Measurements from ENCODE around the gene NFKB2. TPM values are rescaled to one million over a fixed set of nuclear protein-coding genes. Genes with fewer than 3 reads are reported as not detected.

The NFKB2 gene
- polyA plus RNA-seq, result 42.8 TPM

GRCh38 chr10:102395400-102396316 is at the start of gene NFKB2:
Gene NFKB2 (plus strand): TSS chr10:102395705. CDS start chr10:102395960, 255 bp downstream.
- peaks cover 8 to 32% (median 30%) of the 10 kb centered on the region in 3 donors for H3K4me1 Mint-ChIP-seq
- H3K9me3 Mint-ChIP-seq, result no peaks in the 10 kb centered on the region
- H3K27ac Mint-ChIP-seq, result peak within 1 kb of the TSS; percentile 100
- no peaks in the 10 kb centered on the region for H3K27me3 Mint-ChIP-seq
- peak within 1 kb of the TSS; percentile 98 for H3K4me3 Mint-ChIP-seq
- peaks cover 5% of the 10 kb centered on the region for H3K36me3 Mint-ChIP-seq

DNA sequence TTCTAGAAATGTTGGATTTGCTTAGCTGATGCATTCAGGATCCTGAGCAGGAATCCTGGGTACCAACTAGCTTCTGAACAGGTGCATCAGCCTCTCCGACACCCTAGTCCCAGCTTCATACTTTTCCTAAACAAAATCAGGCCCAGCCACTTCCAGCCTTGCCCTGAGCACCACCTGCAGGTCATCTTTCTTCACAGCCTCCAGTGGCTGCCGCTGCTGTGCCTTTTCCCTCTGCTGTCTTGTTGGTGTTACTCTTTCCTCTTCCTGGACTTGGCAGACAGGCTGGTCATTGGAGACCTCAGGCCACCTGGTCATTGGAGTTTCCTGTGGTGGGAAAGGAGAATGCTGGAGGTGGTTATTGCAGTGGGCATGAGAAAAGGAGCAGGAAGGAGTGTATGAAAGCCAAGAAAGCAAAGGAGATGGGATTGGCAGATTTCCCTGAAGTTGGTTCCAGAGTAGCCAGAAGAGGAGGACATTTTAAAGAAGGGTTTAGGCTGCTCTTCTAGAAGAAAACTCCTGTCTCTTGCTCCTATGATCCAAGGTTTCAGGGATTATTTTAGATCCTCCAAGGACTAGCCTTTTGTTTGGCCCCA is 48.2 kb upstream of the NFKB2 start:
- H3K27me3 Mint-ChIP-seq, result no peaks in the 10 kb centered on the region
- no peaks in the 10 kb centered on the region for H3K9me3 Mint-ChIP-seq
- no peaks in the 10 kb centered on the region for H3K36me3 Mint-ChIP-seq
- no peak overlapping the region for H3K4me3 Mint-ChIP-seq
- no peak overlapping the region for H3K27ac Mint-ChIP-seq
- H3K4me1 Mint-ChIP-seq, result peaks cover 0 to 7% (median 3%) of the 10 kb centered on the region in 3 donors

DNA sequence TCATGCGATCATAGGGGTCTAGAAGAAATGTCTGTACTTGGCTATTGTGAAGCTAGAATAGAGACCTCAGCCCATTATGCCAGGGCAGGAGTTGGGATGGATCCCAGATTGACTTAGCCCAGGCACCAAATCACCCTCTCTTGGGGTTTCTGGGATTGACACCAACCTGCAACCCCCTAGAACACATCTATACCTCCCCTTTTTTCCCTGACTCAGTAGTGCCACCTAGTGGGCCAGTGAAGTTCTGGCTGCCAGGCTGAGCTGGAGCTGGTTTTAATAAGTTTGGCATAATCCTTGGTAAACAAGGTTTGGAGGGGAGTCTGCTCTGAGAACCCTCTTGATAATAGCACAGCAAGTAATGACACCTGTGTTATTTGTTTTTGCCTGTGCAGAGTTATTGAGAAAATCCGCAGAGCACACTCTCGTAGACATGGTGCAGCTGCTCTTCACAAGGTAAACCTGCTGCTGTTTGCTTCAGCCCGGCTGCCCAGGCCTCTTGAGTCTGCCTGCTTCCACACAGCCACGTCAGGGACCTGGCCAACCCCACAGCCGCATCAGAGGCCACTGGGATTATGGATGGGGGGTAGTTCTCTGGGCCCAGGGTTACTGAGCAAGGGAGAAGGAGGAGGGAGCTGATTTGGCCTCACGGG is 43.3 kb upstream of the NFKB2 start:
- Mint-ChIP-seq H3K4me1 (peaks cover 0 to 7% (median 2%) of the 10 kb centered on the region in 3 donors), H3K4me3 (no peak overlapping the region), H3K9me3 (no peaks in the 10 kb centered on the region), H3K27ac (no peak overlapping the region), H3K27me3 (no peaks in the 10 kb centered on the region), H3K36me3 (peaks cover 1% of the 10 kb centered on the region)

DNA sequence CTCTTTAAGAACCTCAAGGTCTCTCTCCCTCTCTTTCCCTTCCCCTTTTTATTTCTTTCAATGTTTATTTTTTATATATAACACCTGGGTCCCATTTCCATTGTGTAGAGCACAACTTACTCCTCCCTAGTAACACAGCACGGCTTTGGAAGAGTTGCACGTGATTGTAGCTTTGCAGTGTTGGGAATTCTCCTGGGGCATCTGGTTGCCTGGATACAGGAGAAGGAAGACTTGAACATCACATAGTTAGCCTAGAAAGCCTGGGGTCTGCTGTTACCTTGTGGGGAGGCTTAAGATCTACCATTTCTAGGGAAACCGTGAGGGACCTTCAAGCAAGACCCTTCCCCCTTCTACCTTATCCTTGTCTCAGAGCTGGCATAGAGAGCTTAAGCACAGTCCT is 41.1 kb upstream of the NFKB2 start:
- no peaks in the 10 kb centered on the region for H3K9me3 Mint-ChIP-seq
- H3K4me1 Mint-ChIP-seq, result peaks cover 0 to 3% (median 2%) of the 10 kb centered on the region in 3 donors
- H3K4me3 Mint-ChIP-seq, result no peak overlapping the region
- H3K36me3 Mint-ChIP-seq, result peaks cover 1% of the 10 kb centered on the region
- H3K27me3 Mint-ChIP-seq, result no peaks in the 10 kb centered on the region
- peak overlapping the region in 1 of 3 donors; percentile 39 for H3K27ac Mint-ChIP-seq

DNA sequence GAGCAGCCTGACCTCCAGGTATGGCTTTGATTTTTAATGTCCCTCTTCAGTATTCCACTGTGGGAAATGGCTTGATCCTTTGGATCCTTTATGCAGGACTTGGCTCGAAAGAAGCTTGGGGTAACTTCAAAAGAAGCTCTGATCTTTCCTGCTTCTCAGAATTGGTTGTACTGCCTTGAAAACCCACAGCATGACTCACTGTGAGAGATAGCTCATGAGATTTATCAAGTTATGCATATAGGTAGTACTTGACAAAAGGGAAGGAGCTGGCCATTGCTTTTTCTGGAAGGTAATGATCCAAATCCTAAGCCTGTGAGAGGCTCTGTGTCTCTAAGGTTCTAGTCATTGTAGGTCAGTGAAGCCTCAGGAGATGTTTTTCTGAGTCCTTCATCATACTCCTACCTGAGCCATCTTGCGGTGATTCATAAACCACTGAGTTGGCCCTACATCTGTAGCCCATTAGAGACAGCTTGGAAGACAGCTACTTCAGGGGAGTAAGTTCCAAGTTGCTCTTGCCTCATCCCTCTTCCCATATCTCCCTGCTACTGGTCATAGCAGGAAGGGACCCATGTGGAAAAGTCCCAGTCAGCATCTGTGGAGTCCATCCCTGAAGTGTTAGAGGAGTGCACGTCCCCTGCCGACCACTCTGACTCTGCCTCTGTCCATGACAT is 36.7 kb upstream of the NFKB2 start:
- H3K4me3 Mint-ChIP-seq, result no peak overlapping the region

GRCh38 chr10:102367441-102367840 is 28.1 kb upstream of the NFKB2 start:
- Mint-ChIP-seq H3K4me1 (no peaks in the 10 kb centered on the region), H3K4me3 (no peak overlapping the region), H3K9me3 (no peaks in the 10 kb centered on the region), H3K36me3 (peaks cover 29% of the 10 kb centered on the region), H3K27me3 (no peaks in the 10 kb centered on the region), H3K27ac (no peak overlapping the region)

More for the DNA sequence above, 36.7 kb upstream of the NFKB2 start:
- Mint-ChIP-seq H3K36me3 (peaks cover 12% of the 10 kb centered on the region), H3K9me3 (no peaks in the 10 kb centered on the region), H3K27ac (no peak overlapping the region), H3K4me1 (peaks cover 1 to 4% (median 2%) of the 10 kb centered on the region in 3 donors), H3K27me3 (no peaks in the 10 kb centered on the region)

- Mint-ChIP-seq H3K27ac (no peak overlapping the region), H3K36me3 (peaks cover 26% of the 10 kb centered on the region), H3K27me3 (no peaks in the 10 kb centered on the region), H3K4me3 (no peak overlapping the region), H3K9me3 (no peaks in the 10 kb centered on the region), H3K4me1 (no peaks in the 10 kb centered on the region)
Observed at GRCh38 chr10:102368077-102368476, 27.4 kb upstream of the NFKB2 start.

- Mint-ChIP-seq H3K27me3 (no peaks in the 10 kb centered on the region), H3K36me3 (peaks cover 21% of the 10 kb centered on the region), H3K4me3 (no peak overlapping the region), H3K27ac (no peak overlapping the region), H3K4me1 (no peaks in the 10 kb centered on the region), H3K9me3 (no peaks in the 10 kb centered on the region)
Observed at GRCh38 chr10:102371295-102371694, 24.2 kb upstream of the NFKB2 start.

GRCh38 chr10:102375250-102375649 is 20.3 kb upstream of the NFKB2 start:
- no peaks in the 10 kb centered on the region for H3K4me1 Mint-ChIP-seq

GRCh38 chr10:102375867-102376266 is 19.6 kb upstream of the NFKB2 start:
- Mint-ChIP-seq H3K4me3 (no peak overlapping the region), H3K36me3 (peaks cover 5% of the 10 kb centered on the region), H3K4me1 (no peaks in the 10 kb centered on the region), H3K9me3 (no peaks in the 10 kb centered on the region), H3K27ac (no peak overlapping the region), H3K27me3 (no peaks in the 10 kb centered on the region)

More at GRCh38 chr10:102375250-102375649, 20.3 kb upstream of the NFKB2 start:
- no peaks in the 10 kb centered on the region for H3K9me3 Mint-ChIP-seq
- no peaks in the 10 kb centered on the region for H3K27me3 Mint-ChIP-seq
- H3K36me3 Mint-ChIP-seq, result peaks cover 9% of the 10 kb centered on the region
- no peak overlapping the region for H3K4me3 Mint-ChIP-seq
- H3K27ac Mint-ChIP-seq, result no peak overlapping the region

- no peak overlapping the region for H3K4me3 Mint-ChIP-seq
- H3K4me1 Mint-ChIP-seq, result no peaks in the 10 kb centered on the region
- H3K27me3 Mint-ChIP-seq, result no peaks in the 10 kb centered on the region
- peaks cover 4% of the 10 kb centered on the region for H3K36me3 Mint-ChIP-seq
- H3K27ac Mint-ChIP-seq, result peak overlapping the region in 1 of 3 donors; percentile 39
- H3K9me3 Mint-ChIP-seq, result no peaks in the 10 kb centered on the region
Observed at GRCh38 chr10:102376901-102377300, 18.6 kb upstream of the NFKB2 start.

GRCh38 chr10:102379383-102379782 is 16.1 kb upstream of the NFKB2 start:
- Mint-ChIP-seq H3K4me3 (no peak overlapping the region), H3K36me3 (peaks cover 4% of the 10 kb centered on the region), H3K4me1 (peaks cover 0 to 6% (median 4%) of the 10 kb centered on the region in 3 donors), H3K27me3 (no peaks in the 10 kb centered on the region), H3K27ac (peak overlapping the region in 1 of 3 donors; percentile 76), H3K9me3 (no peaks in the 10 kb centered on the region)

DNA sequence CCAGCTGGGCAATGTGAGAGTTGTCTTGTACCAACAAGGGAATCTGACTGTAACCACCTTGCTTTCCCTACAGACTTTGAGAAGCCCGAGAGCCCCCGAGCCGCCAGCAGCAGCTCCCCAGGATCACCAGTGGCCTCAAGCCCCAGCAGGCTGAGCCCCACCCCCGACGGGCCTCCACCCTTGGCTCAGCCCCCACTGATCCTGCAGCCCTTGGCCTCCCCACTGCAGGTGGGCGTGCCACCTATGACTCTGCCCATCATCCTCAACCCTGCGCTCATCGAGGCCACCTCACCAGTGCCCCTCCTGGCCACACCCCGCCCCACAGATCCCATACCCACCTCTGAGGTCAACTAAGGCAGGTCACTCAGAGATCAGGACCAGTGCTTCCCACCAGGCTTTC is 13.5 kb upstream of the NFKB2 start:
- H3K27ac Mint-ChIP-seq, result no peak overlapping the region
- H3K27me3 Mint-ChIP-seq, result no peaks in the 10 kb centered on the region
- H3K36me3 Mint-ChIP-seq, result peaks cover 4% of the 10 kb centered on the region
- H3K4me3 Mint-ChIP-seq, result peak overlapping the region in 1 of 4 donors; percentile 70
- H3K4me1 Mint-ChIP-seq, result peaks cover 0 to 13% (median 4%) of the 10 kb centered on the region in 3 donors
- H3K9me3 Mint-ChIP-seq, result no peaks in the 10 kb centered on the region

GRCh38 chr10:102382871-102383270 is 12.6 kb upstream of the NFKB2 start:
- Mint-ChIP-seq H3K36me3 (peaks cover 4% of the 10 kb centered on the region), H3K27me3 (no peaks in the 10 kb centered on the region), H3K4me3 (no peak overlapping the region), H3K4me1 (peaks cover 0 to 13% (median 4%) of the 10 kb centered on the region in 3 donors), H3K9me3 (no peaks in the 10 kb centered on the region), H3K27ac (peak overlapping the region in 1 of 3 donors; percentile 23)
